Right lobe of liver (tissue), 4 donors: Measurements from ENCODE around the gene C19orf47.

Experiments
- POLR2A ChIP-seq: fragments of 450-650 bp; IDR thresholded peaks from one replicate; pipeline ENCODE4 v1.6.1; 2017; ENCODE audit warnings: antibody characterized with exemption, mild to moderate bottlenecking
- TF ChIP-seq, protein P1 (sequence below), 4 donors: fragments of 200-600 bp in 3 of 4; fragments of 450-650 bp in 1 of 4; IDR thresholded peaks; one replicate each; pipeline versions ENCODE4 v1.5.1 to v1.8.0; 2016 to 2022; ENCODE audit warnings: antibody characterized with exemption in 4 of 4, mild to moderate bottlenecking in 2 of 4
- donor health status: DM: no; HTN: no; CAD: no.
- donor health status: DM: no; HTN: no; CAD: no.
- donor health status: DM: no; HTN: yes; CAD: no.

DNA sequence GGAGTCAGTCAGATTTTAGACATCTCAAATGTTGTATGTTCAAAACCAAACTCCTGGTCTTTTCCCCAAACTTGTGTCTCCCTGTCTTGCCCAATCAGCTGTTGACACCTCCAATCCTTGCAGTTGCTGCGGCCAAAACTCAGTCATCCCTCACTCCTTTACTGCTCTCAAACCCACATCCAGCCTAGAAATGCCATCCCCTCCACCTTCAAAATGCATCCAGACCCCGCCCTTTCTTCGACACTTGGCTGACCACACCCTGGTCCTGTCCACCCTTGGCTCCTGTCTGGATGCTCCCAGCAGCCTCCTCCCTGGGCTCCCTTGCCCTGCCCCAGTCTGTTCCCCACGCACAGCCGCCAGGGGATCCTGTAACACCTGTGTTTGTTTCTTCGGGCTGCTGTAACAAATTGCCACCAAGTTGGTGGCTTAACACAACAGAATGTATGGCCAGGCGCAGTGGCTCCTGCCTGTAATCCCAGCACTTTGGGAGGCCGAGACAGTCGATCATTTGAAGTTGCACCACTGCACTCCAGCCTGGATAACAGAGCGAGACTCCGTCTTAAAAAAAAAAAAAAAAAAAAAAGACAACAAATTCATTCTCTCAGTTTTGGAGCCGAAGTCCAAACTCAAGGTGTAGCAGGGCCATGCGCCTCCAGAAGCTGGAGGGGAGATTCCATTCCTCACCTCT is 12.0 kb upstream of the C19orf47 start:
- TF ChIP-seq, protein P1, sequence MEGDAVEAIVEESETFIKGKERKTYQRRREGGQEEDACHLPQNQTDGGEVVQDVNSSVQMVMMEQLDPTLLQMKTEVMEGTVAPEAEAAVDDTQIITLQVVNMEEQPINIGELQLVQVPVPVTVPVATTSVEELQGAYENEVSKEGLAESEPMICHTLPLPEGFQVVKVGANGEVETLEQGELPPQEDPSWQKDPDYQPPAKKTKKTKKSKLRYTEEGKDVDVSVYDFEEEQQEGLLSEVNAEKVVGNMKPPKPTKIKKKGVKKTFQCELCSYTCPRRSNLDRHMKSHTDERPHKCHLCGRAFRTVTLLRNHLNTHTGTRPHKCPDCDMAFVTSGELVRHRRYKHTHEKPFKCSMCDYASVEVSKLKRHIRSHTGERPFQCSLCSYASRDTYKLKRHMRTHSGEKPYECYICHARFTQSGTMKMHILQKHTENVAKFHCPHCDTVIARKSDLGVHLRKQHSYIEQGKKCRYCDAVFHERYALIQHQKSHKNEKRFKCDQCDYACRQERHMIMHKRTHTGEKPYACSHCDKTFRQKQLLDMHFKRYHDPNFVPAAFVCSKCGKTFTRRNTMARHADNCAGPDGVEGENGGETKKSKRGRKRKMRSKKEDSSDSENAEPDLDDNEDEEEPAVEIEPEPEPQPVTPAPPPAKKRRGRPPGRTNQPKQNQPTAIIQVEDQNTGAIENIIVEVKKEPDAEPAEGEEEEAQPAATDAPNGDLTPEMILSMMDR (IDR thresholded peaks at IDR 0.05) = no peak
- TF ChIP-seq POLR2A = no peak
